Renal cortex interstitium (tissue), 11 donors: ENCODE measurements around the gene PDE8B. TPM values are rescaled to one million over a fixed set of nuclear protein-coding genes. Genes with fewer than 3 reads are reported as not detected.

Experiments
- DNase-seq, 11 donors: peaks; one replicate each; pipeline ENCODE4 v3.0.0-alpha.2; 2013; ENCODE audit warnings: low read depth in 9 of 11, low spot score in 4 of 11; ENCODE audit errors: extremely low read depth in 1 of 11
- polyA plus RNA-seq, 3 donors: library from polyadenylated mRNA; unstranded; fragments of 120-200 nt; gene quantifications; one replicate each; pipeline ENCODE4 v1.2.1, GENCODE V29; 2013; ENCODE audit not compliant: insufficient read length in 3 of 3

Gene PDE8B
- polyA plus RNA-seq, 3 donors: 4.7 to 7.8 (median 4.7) TPM

GRCh38 chr5:77181173-77181572, 29.3 kb upstream of the PDE8B start:
- DNase-seq: no peak

DNA sequence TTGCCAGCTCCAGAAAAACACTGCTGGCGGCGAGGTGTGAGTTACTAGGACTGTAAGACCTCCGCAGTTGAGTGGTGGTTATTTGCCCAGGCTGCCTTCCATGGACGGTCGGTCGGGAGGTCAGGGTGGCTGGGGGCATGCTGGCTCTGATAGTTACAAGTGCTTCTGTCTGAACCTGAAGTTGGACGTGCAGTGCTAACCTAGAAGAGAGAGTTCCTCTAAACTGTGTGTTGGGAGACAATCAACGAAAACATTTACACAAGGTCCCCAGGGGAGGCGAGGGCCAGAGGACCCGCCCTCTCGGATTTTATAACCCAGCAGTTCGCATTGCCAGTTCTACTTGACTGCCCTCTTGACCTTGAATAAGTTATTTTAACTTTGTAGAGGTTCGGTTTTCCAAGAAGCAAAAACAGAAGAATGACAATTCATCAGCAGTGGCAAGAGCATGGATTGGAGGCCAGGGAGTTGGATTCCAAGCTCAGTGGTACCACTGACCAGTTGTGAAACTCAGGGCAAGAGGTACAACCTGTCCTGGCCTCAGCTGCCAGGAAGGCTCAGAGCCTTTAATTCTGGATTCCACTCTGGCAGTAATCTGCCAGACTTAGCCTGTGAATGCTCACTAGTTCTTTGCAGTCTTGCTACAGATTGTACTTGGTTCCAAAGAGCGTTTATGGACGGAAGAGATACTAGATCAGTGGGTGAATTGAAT, 28.7 kb upstream of the PDE8B start:
- no peak for DNase-seq

DNA sequence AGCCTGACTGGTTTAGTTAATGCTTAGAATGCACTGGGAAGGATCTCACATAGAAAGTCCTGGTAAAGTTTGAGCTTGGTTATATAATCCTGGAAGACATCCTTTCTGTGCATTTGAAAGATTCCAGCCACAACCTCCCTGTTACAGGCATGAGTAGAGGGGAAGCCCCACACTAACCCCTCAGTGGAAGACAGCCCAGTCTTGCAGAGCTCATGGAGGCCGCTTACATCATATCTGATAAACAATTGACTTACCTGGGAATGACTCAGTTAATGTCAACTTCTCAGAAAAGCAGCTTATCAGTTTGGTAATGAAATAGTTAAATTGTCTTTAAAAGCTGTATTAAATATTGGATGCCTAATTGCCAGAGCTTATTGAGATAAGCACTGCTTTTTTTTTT, 28.1 kb upstream of the PDE8B start:
- DNase-seq: no peak

GRCh38 chr5:77186652-77187370, 23.7 kb upstream of the PDE8B start:
- no peak for DNase-seq

DNA sequence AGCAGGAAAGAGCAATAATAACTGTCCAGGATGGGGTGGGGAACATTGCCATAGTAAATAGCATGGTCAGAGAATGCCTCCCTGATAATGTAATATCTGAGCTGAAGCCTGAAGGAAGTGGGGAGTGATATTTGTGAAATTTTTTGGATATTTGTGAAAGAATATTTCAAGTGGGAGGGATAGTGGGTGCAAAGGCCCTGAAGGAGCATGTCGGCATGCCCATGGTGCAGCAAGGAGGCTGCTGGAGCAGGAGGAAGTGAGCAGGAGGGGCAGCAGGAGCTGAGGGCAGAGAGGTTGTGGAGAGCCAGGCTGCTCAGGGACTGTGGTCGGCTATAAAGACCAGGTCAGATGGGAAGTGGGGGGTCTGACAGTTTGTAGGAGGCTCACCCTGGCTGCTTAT, 21.1 kb upstream of the PDE8B start:
- no peak for DNase-seq

GRCh38 chr5:77192441-77193050, 17.9 kb upstream of the PDE8B start:
- no peak for DNase-seq

DNA sequence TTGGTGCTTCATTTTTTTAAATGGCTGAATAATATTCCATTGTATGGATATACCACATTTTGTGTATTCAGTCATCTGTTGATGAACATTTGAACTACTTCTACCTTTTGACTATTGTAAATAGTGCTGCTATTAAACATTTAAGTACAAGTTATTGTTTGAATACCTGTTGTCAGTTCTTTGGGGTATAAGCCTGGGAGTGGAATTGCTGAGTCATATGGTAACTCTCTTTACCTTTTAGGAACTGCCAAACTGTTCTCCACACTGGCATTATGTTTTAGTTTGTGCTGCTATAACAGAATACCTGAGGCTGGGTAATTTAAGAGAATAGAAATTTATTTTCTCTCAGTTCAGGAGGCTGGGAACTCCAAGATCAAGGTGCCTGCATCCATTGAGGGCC, 15.7 kb upstream of the PDE8B start:
- DNase-seq: no peak

DNA sequence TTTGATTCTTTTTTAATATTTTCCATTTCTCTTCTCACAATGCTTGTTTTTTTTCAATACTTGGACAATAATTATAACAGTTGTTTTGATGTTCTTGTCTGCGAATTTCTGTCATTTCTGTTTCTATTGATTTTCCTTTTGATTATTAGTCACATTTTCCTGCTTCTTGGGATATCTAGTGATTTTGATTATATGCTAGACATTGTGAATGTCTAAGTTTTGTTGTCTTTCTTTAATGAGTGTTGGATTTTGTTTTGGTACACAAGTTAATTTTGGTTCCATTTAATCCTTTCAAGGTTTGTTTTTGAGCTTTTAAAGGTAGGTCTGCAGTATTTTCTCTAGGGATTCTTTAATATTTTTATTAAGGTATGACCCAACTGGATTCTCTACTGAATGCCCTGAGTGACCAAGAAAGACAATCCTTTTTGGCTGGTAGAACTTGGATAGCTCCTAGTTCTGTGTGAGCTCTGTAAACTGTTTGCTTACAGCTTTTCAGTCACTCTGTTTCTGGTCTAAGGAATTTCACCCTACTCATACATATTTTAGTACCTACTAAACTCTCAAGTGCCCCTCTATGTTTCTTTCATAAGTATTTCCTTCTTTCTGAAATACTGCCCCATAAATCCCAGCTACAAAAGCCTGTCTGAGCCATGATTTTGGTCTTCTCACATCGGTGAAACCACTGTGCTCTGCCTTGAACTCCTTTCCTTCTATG, 12.5 kb upstream of the PDE8B start:
- no peak for DNase-seq

- no peak for DNase-seq
These were observed 9.8 kb upstream of the PDE8B start for GRCh38 chr5:77200663-77201062.

- no peak for DNase-seq
These were observed 8.3 kb upstream of the PDE8B start for GRCh38 chr5:77202145-77202544.

- DNase-seq: no peak
These were observed 5.5 kb upstream of the PDE8B start for GRCh38 chr5:77204967-77205366.

- DNase-seq: no peak
These were observed 1.8 kb upstream of the PDE8B start for GRCh38 chr5:77208507-77209163.

GRCh38 chr5:77209495-77210090, 887 bp upstream of the PDE8B start:
- DNase-seq: no peak

- peak in 3 of 11 donors; percentile 6 to 13 (median 12) for DNase-seq
These were observed 647 bp downstream of the PDE8B start for GRCh38 chr5:77210964-77211690.

GRCh38 chr5:77211691-77212047, 1.2 kb downstream of the PDE8B start:
- no peak for DNase-seq

GRCh38 chr5:77213601-77214000, 3.1 kb downstream of the PDE8B start:
- no peak for DNase-seq

DNA sequence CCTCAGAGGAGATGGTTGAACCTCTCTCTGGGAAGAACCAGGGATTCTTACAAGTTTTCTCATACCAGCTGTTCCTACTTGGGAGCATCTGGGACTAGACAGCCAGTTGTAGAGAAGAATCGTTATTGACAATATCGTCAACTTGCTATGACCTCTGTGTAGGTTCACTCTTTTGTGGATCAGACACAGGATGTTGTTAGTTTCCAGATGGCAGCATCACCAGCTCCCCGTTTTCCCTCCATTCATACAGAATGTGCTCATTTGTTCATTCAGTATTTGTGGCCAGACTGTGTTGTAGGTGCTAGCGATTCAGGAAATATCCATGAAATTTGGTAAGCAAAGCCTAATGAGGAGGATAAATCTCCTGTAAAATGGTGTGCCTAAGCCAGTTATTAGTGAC, 3.7 kb downstream of the PDE8B start:
- DNase-seq: no peak

DNA sequence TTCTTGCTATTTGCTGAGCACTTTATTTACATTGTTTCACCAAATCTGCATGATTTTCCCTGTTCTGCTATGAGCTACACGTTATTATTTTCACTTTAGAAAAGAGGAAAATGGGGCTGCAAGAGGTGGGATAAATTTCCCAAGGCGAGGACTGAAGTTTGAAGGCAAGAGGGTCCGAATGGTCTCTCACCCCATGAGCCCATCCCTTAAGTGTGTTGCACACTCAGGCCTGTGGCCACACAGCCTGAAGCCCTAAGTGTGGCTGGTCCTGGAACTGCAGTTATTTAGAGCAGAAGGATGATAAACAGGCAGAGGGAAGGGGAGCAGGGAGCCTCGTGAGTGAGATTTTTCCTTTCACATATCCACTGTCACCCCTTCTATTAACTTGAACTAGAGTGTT, 7.8 kb downstream of the PDE8B start:
- no peak for DNase-seq
